Retina (tissue), 1 donor: ENCODE measurements around the gene ACAT1.
"Not testable (repeated sequence)": the region's sequence is repeated elsewhere in the genome, so short reads cannot be mapped to it uniquely, and the experiment has no call there.

Experiments used
- DNase-seq: peaks from one replicate; pipeline ENCODE4 v3.0.0-alpha.2; 2016

Gene ACAT1

DNA sequence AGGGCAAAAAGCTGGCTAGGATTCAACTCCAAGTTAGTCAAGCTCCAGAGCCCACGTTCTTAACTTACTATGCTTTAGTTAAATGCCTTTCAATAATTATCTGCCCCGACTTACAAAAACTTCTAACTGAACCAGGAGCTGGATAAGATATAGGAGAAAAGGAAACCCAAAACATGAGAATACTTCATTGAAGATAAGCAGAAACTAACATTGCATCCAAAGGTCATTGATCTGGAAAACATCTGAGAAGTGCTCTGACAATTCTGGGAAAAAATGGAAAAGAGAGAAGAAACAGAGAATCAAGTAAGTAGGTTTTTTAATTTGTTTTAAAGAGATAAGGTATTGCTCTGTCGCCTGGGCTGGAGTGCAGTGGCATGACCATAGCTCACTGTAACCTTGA is 27.2 kb downstream of the ACAT1 start:
- DNase-seq: no peak

DNA sequence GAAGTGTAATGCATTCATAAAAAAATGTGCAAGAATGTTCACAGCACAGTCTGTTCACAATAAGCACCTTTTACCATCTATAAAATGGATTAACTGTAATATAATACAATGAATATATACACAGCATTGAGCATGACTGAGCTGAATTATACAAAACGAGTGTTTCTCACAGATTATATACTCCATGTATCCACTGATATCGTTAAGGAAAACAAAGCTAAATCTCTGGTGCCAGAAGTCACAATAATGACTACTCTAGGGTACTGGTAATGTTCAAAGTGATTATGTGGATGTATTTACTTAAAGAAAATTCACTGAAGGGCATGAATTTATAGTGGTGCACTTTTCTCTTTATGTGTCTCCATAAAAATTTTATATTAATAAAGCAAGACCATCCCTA is 33.2 kb downstream of the ACAT1 start:
- no peak for DNase-seq

DNA sequence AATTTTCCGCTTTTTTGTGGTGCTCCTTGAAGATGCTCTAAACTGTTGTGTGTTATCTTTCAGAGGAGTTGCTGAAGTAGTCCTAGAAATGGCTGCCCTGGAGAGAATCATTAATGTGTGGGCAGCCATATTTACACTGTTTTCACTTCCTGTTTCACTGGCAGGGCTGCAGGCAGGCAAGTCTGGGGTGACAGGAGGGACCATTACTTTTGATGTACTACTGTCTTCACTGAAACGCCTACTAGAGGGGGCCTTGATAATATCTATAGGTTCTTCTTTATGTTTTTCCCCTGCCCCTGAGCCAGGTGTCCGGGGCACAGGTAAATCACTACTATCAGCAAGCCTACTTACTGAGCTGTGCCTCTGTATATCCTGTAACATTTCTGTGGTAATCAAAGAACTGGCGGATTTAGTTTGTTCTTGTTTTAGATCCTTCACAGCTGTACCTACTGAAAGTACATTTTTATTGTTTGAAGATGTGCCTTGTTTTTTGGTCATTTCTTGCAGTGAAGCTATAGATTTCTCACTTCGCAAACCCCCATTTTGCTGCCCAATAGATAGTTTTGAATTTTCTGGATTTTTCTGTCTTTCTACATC is 39.7 kb downstream of the ACAT1 start:
- DNase-seq: no peak

DNA sequence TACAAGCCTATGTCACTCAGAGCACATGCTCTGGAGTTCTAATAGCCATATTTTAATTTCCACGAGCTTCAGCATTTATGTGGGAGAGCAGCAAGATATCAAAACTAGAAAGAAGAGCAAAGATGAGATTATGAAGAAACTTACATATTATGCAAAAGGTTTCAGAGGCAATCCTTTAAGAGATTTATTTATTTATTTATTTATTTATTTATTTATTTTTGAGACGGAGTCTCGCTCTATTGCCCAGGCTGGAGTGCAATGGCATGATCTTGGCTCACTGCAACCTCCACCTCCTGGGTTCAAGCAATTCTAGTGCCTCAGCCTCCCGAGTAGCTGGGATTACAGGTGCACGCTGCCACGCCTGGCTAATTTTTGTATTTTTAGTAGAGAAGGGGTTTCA is 41.5 kb downstream of the ACAT1 start:
- DNase-seq: not testable (repeated sequence)

DNA sequence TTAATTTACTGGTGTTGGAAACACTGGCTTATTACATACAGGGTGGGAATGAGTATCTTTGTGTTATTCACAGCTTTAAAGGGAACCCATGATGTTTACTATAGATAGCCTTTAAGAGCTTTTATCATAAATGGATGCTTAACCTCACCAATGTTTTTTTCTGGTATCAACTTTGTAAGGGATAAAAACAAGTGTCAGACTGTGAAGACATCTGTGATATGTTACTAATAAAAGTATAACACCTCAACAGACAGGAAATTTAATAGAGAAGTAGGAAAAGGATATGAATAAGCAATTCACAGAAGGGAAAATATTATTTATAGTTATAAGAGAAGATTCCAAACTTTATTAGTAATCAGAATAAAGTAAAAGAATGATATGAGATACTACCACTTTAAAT is 46.3 kb downstream of the ACAT1 start:
- DNase-seq: no peak

DNA sequence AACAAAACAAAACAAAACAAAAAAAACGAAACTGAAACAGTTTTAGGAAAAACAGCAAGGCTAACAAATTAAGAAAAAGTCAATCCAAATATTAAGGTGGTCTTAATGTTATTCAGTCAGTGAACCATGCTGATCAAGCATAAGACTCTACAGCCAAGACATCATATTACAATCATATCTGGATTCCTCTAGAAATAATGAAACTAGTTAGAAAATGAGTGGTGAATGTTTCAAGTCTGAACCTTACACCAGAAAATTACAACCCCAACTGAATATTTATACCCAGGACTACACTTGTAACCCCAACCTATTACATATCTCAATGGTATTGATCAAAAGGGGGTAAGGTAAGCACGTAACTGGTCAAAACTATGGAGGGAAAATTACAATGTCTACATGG is 48.8 kb downstream of the ACAT1 start:
- DNase-seq: no peak

DNA sequence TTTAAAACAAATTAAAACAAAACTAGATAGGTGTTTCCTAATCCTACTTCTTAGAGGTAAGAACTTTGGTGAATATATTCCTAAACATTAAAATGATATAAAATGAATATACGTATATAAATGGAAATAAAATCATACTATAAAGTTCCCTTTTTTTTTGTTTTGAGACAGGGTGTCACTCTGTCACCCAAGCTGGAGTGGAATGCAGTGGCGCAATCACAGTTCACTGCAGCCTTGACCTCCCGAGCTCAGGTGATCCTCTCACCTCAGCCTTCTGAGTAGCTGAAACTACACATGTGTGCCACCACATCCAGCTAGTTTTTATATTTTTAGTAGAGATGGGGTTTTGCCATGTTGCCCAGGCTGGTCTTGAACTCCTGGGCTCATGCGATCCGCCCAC is 56.2 kb downstream of the ACAT1 start:
- no peak for DNase-seq

DNA sequence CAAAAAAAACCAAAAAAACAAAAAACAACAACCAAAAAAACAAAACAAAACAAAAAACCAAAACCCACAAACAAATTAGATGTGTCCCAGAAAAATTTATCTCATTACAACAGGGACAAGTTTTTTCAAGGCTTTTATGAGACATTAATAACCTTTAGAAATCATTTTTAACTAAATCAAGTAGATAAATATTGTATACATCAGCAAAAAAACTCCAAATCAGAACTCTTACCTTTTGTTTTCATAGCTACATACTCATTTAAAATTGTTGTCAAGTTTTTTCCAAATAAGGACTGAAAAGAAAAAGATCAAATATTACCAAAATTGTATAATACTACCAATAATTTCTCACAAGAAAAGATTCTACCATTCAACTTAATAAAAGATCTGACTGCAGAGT is 72.4 kb downstream of the ACAT1 start:
- DNase-seq: no peak

DNA sequence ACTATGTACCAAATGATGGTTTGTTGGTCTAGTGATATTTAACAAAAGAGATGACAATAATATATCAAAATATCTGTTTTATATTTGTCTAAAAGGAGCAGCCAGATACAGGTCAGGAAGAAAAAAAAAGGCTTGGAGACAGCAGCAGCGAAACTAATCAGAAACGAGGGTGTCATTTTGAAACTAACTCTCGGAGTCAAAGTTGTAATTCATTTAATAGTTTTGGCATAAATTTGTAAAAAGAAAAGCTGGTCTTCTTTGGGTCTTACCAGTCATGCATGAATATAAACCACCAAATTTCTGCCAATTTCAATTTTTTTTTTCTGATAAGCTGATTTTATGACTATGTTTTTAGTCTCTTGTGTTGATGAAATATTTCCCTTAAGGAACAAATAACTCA is 75.5 kb downstream of the ACAT1 start:
- DNase-seq: no peak
